Gastrocnemius medialis (tissue), 4 donors: ENCODE results near the gene AP2B1. TPM values are rescaled to one million over a fixed set of nuclear protein-coding genes. Genes with fewer than 3 reads are reported as not detected.
"Not testable (repeated sequence)": the region's sequence is repeated elsewhere in the genome, so short reads cannot be mapped to it uniquely, and the experiment has no call there.

Experiments used
- ATAC-seq, 2 donors: fragments of 150-250 bp; one replicate each; pipeline ENCODE4 v1.9.1; 2016
- DNase-seq, 2 donors: peaks; one replicate each; pipeline ENCODE4 v3.0.0-alpha.2; 2019
- H3K27ac ChIP-seq, 4 donors: fragments of 200-600 bp; sonication (generic); 1 replicate in 1 of 4; 2 replicates in 3 of 4; pipeline ENCODE4 v1.5.1; 2016 to 2018; ENCODE audit warnings: mild to moderate bottlenecking in 2 of 4, moderate library complexity in 1 of 4
- H3K27me3 ChIP-seq, 3 donors: fragments of 200-600 bp; sonication (generic) in 2 of 3; 1 replicate in 1 of 3; 2 replicates in 2 of 3; pipeline versions ENCODE4 v1.5.1 to v1.6.0; 2016 to 2019; ENCODE audit warnings: mild to moderate bottlenecking in 1 of 3, moderate library complexity in 1 of 3
- H3K36me3 ChIP-seq, 2 donors: fragments of 200-600 bp; sonication (generic) in 1 of 2; one replicate each; pipeline ENCODE4 v1.5.1; 2017 to 2018
- H3K4me1 ChIP-seq, 2 donors: fragments of 200-600 bp; sonication (generic) in 1 of 2; one replicate each; pipeline ENCODE4 v1.5.1; 2016 to 2017; ENCODE audit warnings: mild to moderate bottlenecking in 2 of 2
- H3K4me3 ChIP-seq, 4 donors: fragments of 200-600 bp; sonication (generic) in 3 of 4; 1 replicate in 1 of 4; 2 replicates in 3 of 4; pipeline ENCODE4 v1.5.1; 2016 to 2019; ENCODE audit warnings: mild to moderate bottlenecking in 2 of 4
- H3K9me3 ChIP-seq, 3 donors: fragments of 200-600 bp; sonication (generic) in 2 of 3; 1 replicate in 1 of 3; 2 replicates in 2 of 3; pipeline ENCODE4 v1.5.1; 2016 to 2019
- POLR2A ChIP-seq, 2 donors: fragments of 450-650 bp; IDR thresholded peaks; one replicate each; pipeline ENCODE4 v1.6.1; 2017; ENCODE audit warnings: antibody characterized with exemption in 2 of 2, mild to moderate bottlenecking in 2 of 2, moderate library complexity in 2 of 2
- in situ Hi-C, 4 donors: fragments of 200-750 bp; cut with MboI; loops; one replicate each; pipeline versions ENCODE4 v1.15.0 to v1.8.0; 2017; ENCODE audit warnings: low sequenced_read_pairs in 4 of 4
- intact Hi-C: fragments of 100-400 bp; cut with DNase I; formaldehyde crosslinking; loops from one replicate; pipeline ENCODE4 v1.15.1; 2023; ENCODE audit warnings: low total_unique reads
- total RNA-seq, 4 donors: library from RNA; depleted of rRNA; stranded (reverse); fragments of >200 nt; gene quantifications; one replicate each; pipeline versions ENCODE4 v1.1.0 to v1.2.3, GENCODE V29; 2016
- TF ChIP-seq, protein P1 (sequence below), 5 experiments: fragments of 450-650 bp in 3 of 5; fragments of 200-600 bp in 2 of 5; sonication (generic) in 2 of 5; IDR thresholded peaks in 4 of 5; conservative IDR thresholded peaks in 1 of 5; 1 replicate in 4 of 5; 2 replicates in 1 of 5; pipeline ENCODE4 v1.5.1; 2016 to 2019; ENCODE audit warnings: antibody characterized with exemption in 5 of 5, mild to moderate bottlenecking in 3 of 5, moderate library complexity in 3 of 5

The AP2B1 gene
- total RNA-seq, 4 donors from 2014 or later = 31.3 to 48.7 (median 38.1) TPM

DNA sequence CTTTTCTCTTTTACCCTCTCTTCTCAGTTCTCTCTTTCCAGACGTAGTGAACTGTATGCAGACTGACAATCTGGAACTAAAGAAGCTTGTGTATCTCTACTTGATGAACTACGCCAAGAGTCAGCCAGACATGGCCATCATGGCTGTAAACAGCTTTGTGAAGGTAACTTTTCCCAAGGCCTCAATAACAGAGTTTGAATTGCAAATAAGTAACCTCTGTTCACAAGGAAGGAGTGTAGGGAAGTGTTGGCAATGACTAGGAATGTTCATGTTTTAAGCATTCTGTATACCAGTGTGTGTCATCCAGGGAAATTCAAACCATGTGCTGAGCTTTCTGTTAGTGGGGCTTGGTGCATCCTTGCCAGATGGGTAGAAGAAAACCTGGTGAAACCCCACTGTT is 18.6 kb downstream of the AP2B1 start:
- intact Hi-C loops = no loop called here
- ATAC-seq (no peak), DNase-seq (no peak)
- H3K9me3 ChIP-seq = no peaks in the 10 kb centered on the region
- H3K4me1 ChIP-seq = no peaks in the 10 kb centered on the region
- H3K4me3 ChIP-seq = no peak overlapping the region
- H3K36me3 ChIP-seq = peaks cover 0 to 55% of the 10 kb centered on the region in 2 donors
- no peak overlapping the region for H3K27ac ChIP-seq
- in situ Hi-C loops = loop anchor here in 2 of 4 donors (5.0 to 10.0 kb wide), 2 partner anchors 139 to 147 kb away; partner anchors contain the start of gene GAS2L2 (in 1 of the 2)
- H3K27me3 ChIP-seq = no peaks in the 10 kb centered on the region
- TF ChIP-seq, protein P1, sequence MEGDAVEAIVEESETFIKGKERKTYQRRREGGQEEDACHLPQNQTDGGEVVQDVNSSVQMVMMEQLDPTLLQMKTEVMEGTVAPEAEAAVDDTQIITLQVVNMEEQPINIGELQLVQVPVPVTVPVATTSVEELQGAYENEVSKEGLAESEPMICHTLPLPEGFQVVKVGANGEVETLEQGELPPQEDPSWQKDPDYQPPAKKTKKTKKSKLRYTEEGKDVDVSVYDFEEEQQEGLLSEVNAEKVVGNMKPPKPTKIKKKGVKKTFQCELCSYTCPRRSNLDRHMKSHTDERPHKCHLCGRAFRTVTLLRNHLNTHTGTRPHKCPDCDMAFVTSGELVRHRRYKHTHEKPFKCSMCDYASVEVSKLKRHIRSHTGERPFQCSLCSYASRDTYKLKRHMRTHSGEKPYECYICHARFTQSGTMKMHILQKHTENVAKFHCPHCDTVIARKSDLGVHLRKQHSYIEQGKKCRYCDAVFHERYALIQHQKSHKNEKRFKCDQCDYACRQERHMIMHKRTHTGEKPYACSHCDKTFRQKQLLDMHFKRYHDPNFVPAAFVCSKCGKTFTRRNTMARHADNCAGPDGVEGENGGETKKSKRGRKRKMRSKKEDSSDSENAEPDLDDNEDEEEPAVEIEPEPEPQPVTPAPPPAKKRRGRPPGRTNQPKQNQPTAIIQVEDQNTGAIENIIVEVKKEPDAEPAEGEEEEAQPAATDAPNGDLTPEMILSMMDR (IDR thresholded peaks at IDR 0.05 in 4 of 5, conservative IDR thresholded peaks at IDR 0.05 in 1 of 5) = no peak
- TF ChIP-seq POLR2A (IDR thresholded peaks at IDR 0.05) = no peak

DNA sequence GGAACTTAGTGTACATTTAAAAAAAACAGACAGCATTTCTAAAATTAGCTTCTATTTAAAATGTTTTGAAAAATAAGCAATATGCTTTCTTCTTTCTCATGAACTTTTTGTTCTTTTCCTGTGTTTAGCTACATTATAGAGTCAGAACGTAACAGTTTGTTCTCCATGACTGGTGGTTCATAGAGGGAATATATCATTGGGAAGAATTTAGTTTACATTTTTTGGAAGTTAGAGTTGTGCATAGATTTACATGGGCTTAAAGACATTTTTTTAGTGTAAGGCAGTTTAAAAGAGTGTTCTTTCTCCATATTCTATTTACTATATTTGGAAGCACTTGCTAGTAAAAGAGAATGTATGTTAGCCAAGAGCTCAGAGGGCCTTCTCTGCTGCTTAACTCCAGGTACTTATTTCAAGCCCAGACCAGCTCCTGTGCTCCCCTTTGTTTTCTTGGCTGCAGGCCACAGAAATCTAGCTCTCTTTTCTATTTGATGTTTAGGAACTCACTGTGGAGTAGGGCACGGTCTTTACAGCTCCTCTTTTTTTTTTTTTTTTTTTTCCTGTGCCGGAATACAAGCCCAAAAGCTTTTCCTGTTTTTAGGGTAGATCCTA is 20.2 kb downstream of the AP2B1 start:
- intact Hi-C loops (no loop called here), in situ Hi-C loops (loop anchor here in 2 of 4 donors (5.0 to 10.0 kb wide), 2 partner anchors 137 to 145 kb away; partner anchors contain the start of gene GAS2L2 (in 1 of the 2))
- no peak overlapping the region for H3K27ac ChIP-seq
- ATAC-seq (no peak), DNase-seq (no peak)
- H3K27me3 ChIP-seq = no peaks in the 10 kb centered on the region
- no peak overlapping the region for H3K4me3 ChIP-seq
- peaks cover 0 to 51% of the 10 kb centered on the region in 2 donors for H3K36me3 ChIP-seq
- no peaks in the 10 kb centered on the region for H3K4me1 ChIP-seq
- H3K9me3 ChIP-seq = no peaks in the 10 kb centered on the region
- TF ChIP-seq, protein P1 (IDR thresholded peaks at IDR 0.05 in 4 of 5, conservative IDR thresholded peaks at IDR 0.05 in 1 of 5) = no peak
- no peak for TF ChIP-seq POLR2A (IDR thresholded peaks at IDR 0.05)

GRCh38 chr17:35609831-35610230 is 22.7 kb downstream of the AP2B1 start:
- TF ChIP-seq, protein P1 (IDR thresholded peaks at IDR 0.05 in 4 of 5, conservative IDR thresholded peaks at IDR 0.05 in 1 of 5) = no peak
- no peak for TF ChIP-seq POLR2A (IDR thresholded peaks at IDR 0.05)
- no peaks in the 10 kb centered on the region for H3K27me3 ChIP-seq
- H3K27ac ChIP-seq = no peak overlapping the region
- H3K4me3 ChIP-seq = no peak overlapping the region
- intact Hi-C loops = no loop called here
- in situ Hi-C loops = loop anchor here (5.0 to 10.0 kb wide), 3 partner anchors 135 to 142 kb away; partner anchors contain the start of gene GAS2L2 (in 1 of the 4)
- ATAC-seq (no peak), DNase-seq (no peak)
- peaks cover 7 to 17% of the 10 kb centered on the region in 2 donors for H3K4me1 ChIP-seq
- peaks cover 0 to 44% of the 10 kb centered on the region in 2 donors for H3K36me3 ChIP-seq
- no peaks in the 10 kb centered on the region for H3K9me3 ChIP-seq

- in situ Hi-C loops = loop anchor here in 2 of 4 donors (5.0 kb wide), 1 partner anchor 137 kb away; no protein-coding TSS in a partner anchor
- ATAC-seq, H3K27ac ChIP-seq, H3K9me3 ChIP-seq, DNase-seq, H3K27me3 ChIP-seq, H3K4me3 ChIP-seq, intact Hi-C loops: not testable (repeated sequence)
- Histone ChIP-seq H3K36me3 (peaks cover 0 to 40% of the 10 kb centered on the region in 2 donors), H3K4me1 (peaks cover 14 to 26% of the 10 kb centered on the region in 2 donors)
Observed at GRCh38 chr17:35610746-35611145, 23.6 kb downstream of the AP2B1 start.

- TF ChIP-seq, protein P1 (IDR thresholded peaks at IDR 0.05 in 4 of 5, conservative IDR thresholded peaks at IDR 0.05 in 1 of 5) = peak; percentile 49 to 67 (median 60)
- no peak for TF ChIP-seq POLR2A (IDR thresholded peaks at IDR 0.05)
- DNase-seq (peak in 1 of 2 donors; percentile 54), ATAC-seq (peak in 1 of 2 donors; percentile 40)
- Histone ChIP-seq H3K36me3 (peaks cover 0 to 33% of the 10 kb centered on the region in 2 donors), H3K27ac (peak overlapping the region in 1 of 4 donors; percentile 17), H3K9me3 (no peaks in the 10 kb centered on the region), H3K27me3 (no peaks in the 10 kb centered on the region), H3K4me1 (peaks cover 33 to 44% of the 10 kb centered on the region in 2 donors), H3K4me3 (no peak overlapping the region)
- intact Hi-C loops = loop anchor here (1.0 kb wide), 1 partner anchor 134 kb away; no protein-coding TSS in a partner anchor
- in situ Hi-C loops = loop anchor here in 2 of 4 donors (5.0 kb wide), 1 partner anchor 134 kb away; no protein-coding TSS in a partner anchor
Observed at GRCh38 chr17:35612924-35613521, 25.9 kb downstream of the AP2B1 start.
